ENCODE measurements around the gene ZFYVE26.
A peak's percentile ranks its signal among the peaks of the same experiment; 100 is the strongest.
"Not testable (repeated sequence)": the region's sequence is repeated elsewhere in the genome, so short reads cannot be mapped to it uniquely, and the experiment has no call there.

ZFYVE26 gene

DNA sequence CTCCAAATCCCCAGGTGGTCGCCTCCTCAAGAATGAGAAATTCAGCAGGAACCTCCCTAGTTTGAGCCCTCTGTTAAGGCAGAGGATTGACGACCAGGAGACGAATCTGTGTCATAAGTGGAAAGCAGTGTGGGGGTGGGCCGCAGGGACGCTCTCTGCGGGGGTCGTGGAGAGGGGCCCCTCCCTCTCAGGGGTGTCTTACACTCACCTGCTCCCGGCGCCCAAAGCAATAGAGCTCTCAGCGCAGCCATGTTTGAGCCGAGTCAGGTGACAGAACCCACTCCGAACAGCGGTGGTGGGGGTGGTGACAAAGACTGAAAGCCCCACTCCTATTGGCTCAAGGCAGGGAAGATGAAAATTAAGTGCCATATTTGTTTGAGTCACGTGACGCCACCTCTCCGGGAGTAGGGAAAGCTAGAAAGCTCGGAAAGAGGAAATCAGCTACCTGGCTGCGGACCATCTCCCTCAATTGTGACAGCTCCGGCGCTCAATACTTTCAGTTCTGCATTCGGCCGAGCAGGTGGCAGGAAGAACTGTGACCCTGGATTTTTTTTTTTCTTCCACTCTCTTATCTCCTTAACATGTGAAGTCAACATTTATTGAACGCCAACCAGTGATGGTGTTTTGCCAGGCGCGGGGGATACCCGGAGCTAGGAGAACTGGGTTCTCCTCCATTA lies at the start of gene ZFYVE26:
Gene ZFYVE26, minus strand, starts transcription at position 265 of the 677 bp plus-strand sequence. CDS start 627 bp downstream, outside the sequence.
- peak; percentile 96 for DNase-seq

DNA sequence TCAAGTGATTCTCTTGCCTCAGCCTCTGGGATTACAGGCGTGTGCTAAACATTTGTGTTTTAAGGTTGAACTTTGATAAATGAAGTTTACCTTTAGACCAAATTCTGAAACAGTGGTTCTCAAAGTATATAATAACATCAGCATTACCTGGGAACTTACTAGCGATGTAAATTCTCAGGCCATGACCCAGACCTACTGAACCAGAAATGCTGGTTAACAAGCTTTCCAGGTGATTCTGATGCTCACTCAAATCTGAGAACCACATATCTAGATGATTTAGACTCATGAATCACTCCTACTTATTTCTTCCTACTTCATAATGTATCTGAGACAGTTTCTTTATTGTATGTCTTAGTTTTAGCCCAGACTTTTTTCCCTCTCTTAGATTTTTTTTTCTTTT lies 46.8 kb upstream of the ZFYVE26 start:
- DNase-seq: no peak

GRCh38 chr14:67859169-67859749 lies 42.9 kb upstream of the ZFYVE26 start:
- DNase-seq: no peak

- no peak for DNase-seq
These were observed 41.5 kb upstream of the ZFYVE26 start for GRCh38 chr14:67857778-67858350.

GRCh38 chr14:67856827-67857226 lies 40.4 kb upstream of the ZFYVE26 start:
- DNase-seq: no peak

- DNase-seq: no peak
These were observed 37.3 kb upstream of the ZFYVE26 start for GRCh38 chr14:67853715-67854114.

- DNase-seq: no peak
These were observed 36.7 kb upstream of the ZFYVE26 start for GRCh38 chr14:67852926-67853604.

DNA sequence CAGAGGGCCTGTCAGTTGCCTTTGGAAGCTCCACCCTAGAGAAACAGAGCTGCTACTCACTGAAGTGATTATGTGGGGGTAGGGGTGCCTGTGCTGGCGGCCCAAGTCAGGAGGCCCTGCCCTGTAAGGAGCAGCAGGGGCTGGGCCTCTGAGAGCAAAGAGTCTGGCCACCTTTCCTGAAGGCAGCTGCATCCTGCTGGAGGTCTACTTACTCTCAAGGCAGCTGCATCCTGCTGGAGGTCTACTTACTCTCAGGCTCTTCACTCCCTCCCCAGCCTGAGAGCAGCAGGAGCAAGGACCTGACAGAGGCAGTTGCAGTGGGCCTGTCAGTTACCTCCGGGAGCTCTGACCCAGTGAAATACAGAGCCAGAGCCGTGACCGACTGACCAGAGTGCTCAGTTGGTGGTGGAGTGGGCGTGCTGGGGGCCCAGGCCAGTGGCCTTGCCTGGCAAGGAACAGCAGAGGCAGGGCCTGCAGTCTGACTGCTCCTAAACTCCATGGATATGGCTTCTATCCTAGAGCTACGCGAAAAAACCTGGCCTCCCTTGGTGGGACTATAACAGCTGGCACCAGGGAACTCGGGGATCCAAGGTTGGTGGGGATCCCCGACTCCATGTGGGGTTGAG lies 35.5 kb upstream of the ZFYVE26 start:
- no peak for DNase-seq

DNA sequence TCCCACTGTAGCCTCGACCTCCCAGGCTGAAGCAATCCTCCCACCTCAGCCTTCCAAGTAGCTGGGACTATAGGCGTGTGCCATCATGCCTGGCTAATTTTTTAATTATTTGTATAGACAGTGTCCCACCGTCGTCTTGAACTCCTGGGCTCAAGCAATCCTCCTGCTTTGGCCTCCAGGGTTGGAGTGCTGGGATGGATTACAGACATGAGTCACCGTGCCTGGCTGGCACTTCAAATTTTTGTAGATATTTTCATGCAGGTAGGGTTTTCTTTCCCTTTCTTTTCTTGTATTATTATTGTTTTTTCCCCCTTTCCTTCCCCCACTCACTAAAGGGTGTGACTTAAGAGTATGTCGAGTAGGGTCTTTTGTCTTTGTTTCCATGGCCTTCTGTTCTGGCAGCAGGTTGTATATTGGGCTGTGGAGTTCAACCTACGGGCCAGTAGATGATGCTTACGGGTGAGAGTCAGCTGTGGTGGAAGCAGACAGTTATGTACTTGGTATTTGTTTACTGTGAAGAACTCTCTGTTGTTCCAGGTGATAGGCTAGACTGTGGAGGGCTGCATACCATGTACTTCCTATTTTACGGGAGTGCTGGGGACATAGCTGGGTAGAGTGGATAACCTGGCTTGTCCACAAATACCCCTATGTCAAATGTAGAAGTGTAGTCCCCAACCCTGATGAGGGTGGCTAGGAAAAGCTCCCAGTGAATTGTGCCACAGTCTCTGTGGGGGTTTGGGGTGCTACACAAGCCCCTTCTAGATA lies 33.9 kb upstream of the ZFYVE26 start:
- no peak for DNase-seq

- no peak for DNase-seq
These were observed 29.7 kb upstream of the ZFYVE26 start for GRCh38 chr14:67846029-67846610.

DNA sequence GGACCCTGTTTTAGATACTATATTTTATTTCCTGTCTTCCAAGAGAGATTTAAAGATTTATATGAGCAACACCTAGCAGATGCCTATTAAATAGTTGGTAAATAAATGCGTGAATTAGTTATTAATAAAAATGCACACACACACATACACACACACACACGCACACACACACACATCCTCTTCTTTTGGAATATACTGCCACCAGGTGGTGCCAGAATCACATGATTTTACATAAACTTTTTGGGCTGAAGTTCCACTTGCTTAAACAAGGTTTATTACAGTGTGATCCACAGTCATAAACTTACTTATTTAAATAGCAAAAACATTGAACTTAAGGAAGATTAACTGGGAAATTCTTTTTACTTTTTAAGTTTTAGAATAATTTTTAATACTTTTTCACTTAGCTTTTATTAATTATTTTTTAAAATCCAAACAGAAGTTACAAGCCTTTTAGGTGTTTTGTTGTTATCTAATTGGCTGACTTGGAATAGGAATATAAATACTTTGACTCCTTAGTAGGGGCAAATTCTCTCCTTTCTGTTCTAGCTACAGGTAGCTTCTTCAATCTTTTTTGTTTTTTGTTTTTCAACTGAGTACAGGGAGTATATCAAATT lies 20.7 kb upstream of the ZFYVE26 start:
- DNase-seq: peak; percentile 41 to 72

DNA sequence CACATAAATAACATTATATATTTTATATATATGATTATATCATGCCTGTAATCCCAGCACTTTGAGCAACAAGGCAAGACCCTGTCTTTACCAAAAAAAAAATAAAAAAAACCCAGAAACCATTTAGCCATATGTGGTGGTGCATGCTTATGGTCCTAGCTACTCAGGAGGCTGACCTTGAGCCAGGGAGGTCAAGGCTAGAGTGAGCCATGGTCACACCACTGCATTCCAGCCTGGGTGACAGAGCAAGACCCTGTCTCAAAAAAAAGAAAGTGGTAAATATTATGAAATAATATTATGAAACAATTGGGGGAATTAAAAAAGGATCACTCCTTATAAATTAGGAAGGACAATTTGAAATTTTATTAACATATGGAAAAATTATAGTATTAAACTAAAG lies 19.2 kb upstream of the ZFYVE26 start:
- no peak for DNase-seq

DNA sequence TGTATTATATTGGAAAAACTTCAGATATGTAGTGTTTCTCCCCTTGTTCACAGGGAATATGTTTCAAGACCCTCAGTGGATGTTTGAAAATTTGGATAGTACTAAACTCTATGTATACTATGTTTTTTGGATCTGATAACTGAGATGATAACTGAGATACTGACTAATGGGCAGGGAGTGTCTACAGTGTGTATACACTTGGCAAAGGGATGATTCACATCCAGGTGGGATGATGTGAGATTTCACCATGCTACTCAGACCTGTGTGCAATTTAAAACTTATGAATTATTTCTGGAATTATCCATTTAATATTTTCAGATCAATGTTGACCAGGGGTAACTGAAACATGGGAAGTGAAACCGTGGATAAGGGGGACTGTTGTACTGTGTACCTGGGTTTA lies 17.0 kb upstream of the ZFYVE26 start:
- no peak for DNase-seq

GRCh38 chr14:67831113-67831512 lies 14.7 kb upstream of the ZFYVE26 start:
- no peak for DNase-seq

DNA sequence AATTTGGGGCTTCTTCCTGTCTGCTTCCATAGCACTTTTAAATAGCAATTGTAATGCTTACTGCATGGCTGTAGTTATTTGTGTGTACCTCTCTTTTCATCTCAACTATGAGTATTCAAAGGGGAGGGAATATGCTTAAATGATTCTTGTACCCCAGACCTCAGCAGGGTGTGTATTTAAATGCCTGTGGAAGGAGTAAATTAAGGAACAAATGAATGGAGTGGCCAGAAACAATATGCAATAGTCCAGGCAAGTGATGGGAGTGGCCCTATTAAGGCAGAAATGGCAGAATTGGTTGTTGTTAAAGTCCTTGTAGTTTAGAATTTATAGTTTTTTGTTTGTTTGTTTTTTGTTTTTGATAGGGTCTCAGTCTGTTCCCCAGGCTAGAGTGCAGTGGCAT lies 4.7 kb upstream of the ZFYVE26 start:
- DNase-seq: no peak

- DNase-seq: peak in 1 of 2 experiments; percentile 7
These were observed 4.1 kb upstream of the ZFYVE26 start for GRCh38 chr14:67820428-67820971.

DNA sequence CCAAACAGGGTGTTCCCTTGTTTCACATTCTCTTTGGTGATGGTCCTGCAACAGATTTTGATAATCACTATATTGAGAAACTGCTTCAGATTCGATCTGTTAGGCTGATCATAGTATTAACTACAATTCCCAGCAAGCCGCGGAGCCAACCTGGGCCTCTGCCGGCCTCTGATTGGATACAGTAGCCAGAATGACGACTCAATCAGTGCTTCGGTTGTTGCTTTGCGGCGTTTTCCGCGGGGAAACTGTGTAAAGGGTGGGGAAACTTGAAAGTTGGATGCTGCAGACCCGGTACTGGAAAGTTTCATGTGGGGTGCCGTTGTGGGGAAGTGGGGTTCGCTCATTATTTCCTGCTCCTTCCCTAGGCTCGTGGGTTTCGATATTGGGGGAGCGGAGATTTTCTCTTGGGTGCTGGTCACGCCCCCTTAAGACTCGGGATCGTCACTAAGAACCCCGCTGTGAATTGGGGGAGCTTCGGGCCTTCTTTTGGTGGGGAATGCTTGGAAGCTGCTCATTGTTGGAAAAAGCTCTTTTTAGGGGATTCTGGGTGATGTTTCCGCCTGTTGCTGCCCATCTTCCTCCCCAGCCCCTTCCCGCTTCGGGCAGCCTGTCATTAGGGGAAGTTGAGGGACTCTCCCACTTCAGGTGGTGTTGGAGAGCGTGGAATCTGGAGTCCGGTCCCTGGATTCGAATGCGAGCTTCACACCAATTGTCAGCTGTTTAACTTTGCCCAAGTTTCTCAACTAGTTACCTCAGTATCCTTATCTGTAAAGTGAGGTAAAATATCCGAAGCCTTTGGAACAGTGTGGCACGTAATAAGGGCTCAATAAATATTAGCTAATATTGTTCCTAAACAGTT lies 3.4 kb upstream of the ZFYVE26 start, which contains the start of gene RAD51B:
Gene RAD51B, plus strand, starts transcription at position 217 of the 859 bp plus-strand sequence.
- DNase-seq: peak; percentile 77 to 88

GRCh38 chr14:67818476-67818875 lies 2.1 kb upstream of the ZFYVE26 start:
- DNase-seq: not testable (repeated sequence)

- no peak for DNase-seq
These were observed 1.5 kb upstream of the ZFYVE26 start for GRCh38 chr14:67817750-67818438.
